Gastroesophageal sphincter (tissue), 4 donors: ENCODE data around the gene B3GNT5. TPM values are rescaled to one million over a fixed set of nuclear protein-coding genes. Genes with fewer than 3 reads are reported as not detected.

Source experiments
- ATAC-seq: fragments of 150-250 bp; one replicate; pipeline ENCODE4 v1.9.1; 2016; ENCODE audit warnings: mild to moderate bottlenecking, moderate library complexity
- H3K27ac ChIP-seq, 4 donors: fragments of 200-600 bp; sonication (generic) in 3 of 4; 1 replicate in 3 of 4; 2 replicates in 1 of 4; pipeline ENCODE4 v1.5.1; 2016 to 2019
- H3K27me3 ChIP-seq: fragments of 200-600 bp; sonication (generic); one replicate; pipeline ENCODE4 v1.5.1; 2019
- H3K36me3 ChIP-seq, 2 donors: fragments of 200-600 bp; sonication (generic); one replicate each; pipeline ENCODE4 v1.5.1; 2019; ENCODE audit warnings: control low read depth in 1 of 2
- H3K4me1 ChIP-seq, 3 donors: fragments of 200-600 bp; sonication (generic); 1 replicate in 2 of 3; 2 replicates in 1 of 3; pipeline ENCODE4 v1.5.1; 2016 to 2019; ENCODE audit warnings: control low read depth in 2 of 3
- H3K4me3 ChIP-seq, 2 donors: fragments of 200-600 bp; sonication (generic); one replicate each; pipeline ENCODE4 v1.5.1; 2019; ENCODE audit warnings: mild to moderate bottlenecking in 1 of 2, moderate library complexity in 1 of 2
- H3K9me3 ChIP-seq, 3 donors: fragments of 200-600 bp; sonication (generic); one replicate each; pipeline ENCODE4 v1.5.1; 2017 to 2019; ENCODE audit warnings: control low read depth in 2 of 3
- EP300 ChIP-seq: sonication (generic); formaldehyde crosslinking; IDR thresholded peaks from one replicate; pipeline ENCODE4 v1.6.1; 2017; ENCODE audit warnings: antibody characterized with exemption, mild to moderate bottlenecking
- POLR2A ChIP-seq, 2 donors: fragments of 450-650 bp; IDR thresholded peaks; one replicate each; pipeline ENCODE4 v1.6.1; 2017; ENCODE audit warnings: antibody characterized with exemption in 2 of 2, mild to moderate bottlenecking in 2 of 2, moderate library complexity in 1 of 2
- POLR2AphosphoS5 ChIP-seq: sonication (generic); formaldehyde crosslinking; IDR thresholded peaks from one replicate; pipeline ENCODE4 v1.6.1; 2017; ENCODE audit warnings: antibody characterized with exemption
- small RNA-seq, 4 donors: library from RNA; depleted of rRNA; stranded (forward); fragments of <200 nt; gene quantifications; one replicate each; pipeline ENCODE3, GENCODE V24; 2016
- total RNA-seq, 4 donors: library from RNA; depleted of rRNA; stranded (reverse); fragments of >200 nt; gene quantifications; one replicate each; pipeline ENCODE4 v1.1.0, GENCODE V29; 2016
- TF ChIP-seq, protein P1 (sequence below), 4 experiments: fragments of 200-600 bp in 2 of 4; fragments of 450-650 bp in 2 of 4; sonication (generic) in 1 of 4; IDR thresholded peaks; one replicate each; pipeline ENCODE4 v1.5.1; 2017 to 2019; ENCODE audit warnings: antibody characterized with exemption in 4 of 4, mild to moderate bottlenecking in 2 of 4, moderate library complexity in 2 of 4

The B3GNT5 gene
- total RNA-seq, 4 donors from 2014 or later: 5.0 to 9.2 (median 6.1) TPM

DNA sequence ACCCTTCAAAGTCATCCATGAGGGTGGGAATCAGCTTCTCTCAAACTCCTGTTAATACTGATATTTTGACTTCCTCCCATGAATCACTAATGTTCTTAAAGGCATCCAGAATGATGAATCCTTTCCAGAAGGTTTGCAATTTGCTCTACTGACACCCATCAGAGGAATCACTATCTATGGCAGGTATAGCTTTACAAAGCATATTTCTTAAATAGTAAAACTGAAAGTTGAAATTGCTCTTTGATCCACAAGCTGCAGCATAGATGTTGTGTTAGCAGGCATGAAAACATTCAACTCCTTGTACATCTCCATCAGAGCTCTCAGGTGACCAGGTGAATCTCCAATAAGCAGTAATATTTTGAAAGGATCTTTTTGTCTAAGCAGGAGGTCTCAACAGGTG, 66.3 kb downstream of the B3GNT5 start:
- Histone ChIP-seq H3K4me3 (no peak overlapping the region), H3K4me1 (no peaks in the 10 kb centered on the region), H3K27ac (no peak overlapping the region), H3K36me3 (no peaks in the 10 kb centered on the region), H3K9me3 (no peaks in the 10 kb centered on the region), H3K27me3 (no peaks in the 10 kb centered on the region)
- no peak for ATAC-seq
- no peak for TF ChIP-seq POLR2A (IDR thresholded peaks at IDR 0.05)
- TF ChIP-seq, protein P1, sequence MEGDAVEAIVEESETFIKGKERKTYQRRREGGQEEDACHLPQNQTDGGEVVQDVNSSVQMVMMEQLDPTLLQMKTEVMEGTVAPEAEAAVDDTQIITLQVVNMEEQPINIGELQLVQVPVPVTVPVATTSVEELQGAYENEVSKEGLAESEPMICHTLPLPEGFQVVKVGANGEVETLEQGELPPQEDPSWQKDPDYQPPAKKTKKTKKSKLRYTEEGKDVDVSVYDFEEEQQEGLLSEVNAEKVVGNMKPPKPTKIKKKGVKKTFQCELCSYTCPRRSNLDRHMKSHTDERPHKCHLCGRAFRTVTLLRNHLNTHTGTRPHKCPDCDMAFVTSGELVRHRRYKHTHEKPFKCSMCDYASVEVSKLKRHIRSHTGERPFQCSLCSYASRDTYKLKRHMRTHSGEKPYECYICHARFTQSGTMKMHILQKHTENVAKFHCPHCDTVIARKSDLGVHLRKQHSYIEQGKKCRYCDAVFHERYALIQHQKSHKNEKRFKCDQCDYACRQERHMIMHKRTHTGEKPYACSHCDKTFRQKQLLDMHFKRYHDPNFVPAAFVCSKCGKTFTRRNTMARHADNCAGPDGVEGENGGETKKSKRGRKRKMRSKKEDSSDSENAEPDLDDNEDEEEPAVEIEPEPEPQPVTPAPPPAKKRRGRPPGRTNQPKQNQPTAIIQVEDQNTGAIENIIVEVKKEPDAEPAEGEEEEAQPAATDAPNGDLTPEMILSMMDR (IDR thresholded peaks at IDR 0.05): no peak
- TF ChIP-seq POLR2AphosphoS5: no peak
- TF ChIP-seq EP300: no peak

Small RNA genes within 50 kb of the gene (small RNA-seq; reads per million reads assigned to genes)
- 0 reads per million in 4 donors for gene RNA5SP151

Other genes with a start within 250 kb of the B3GNT5 start
- 10 to 100 TPM; 32.2 to 44.4 (median 33.0) TPM for gene MCCC1, start 153.8 kb upstream of the B3GNT5 start, total RNA-seq
- under 1 TPM in 1 of 4 donors, not detected in 3; 0.74 TPM for gene LAMP3, start 90.5 kb upstream of the B3GNT5 start, total RNA-seq
- 1 to 10 TPM in 3 of 4 donors, under 1 TPM in 1; 0.67 to 4.0 (median 2.7) TPM for gene MCF2L2, start 175.4 kb downstream of the B3GNT5 start, total RNA-seq